ENCODE measurements around the gene CIAO3.

Gene CIAO3

DNA sequence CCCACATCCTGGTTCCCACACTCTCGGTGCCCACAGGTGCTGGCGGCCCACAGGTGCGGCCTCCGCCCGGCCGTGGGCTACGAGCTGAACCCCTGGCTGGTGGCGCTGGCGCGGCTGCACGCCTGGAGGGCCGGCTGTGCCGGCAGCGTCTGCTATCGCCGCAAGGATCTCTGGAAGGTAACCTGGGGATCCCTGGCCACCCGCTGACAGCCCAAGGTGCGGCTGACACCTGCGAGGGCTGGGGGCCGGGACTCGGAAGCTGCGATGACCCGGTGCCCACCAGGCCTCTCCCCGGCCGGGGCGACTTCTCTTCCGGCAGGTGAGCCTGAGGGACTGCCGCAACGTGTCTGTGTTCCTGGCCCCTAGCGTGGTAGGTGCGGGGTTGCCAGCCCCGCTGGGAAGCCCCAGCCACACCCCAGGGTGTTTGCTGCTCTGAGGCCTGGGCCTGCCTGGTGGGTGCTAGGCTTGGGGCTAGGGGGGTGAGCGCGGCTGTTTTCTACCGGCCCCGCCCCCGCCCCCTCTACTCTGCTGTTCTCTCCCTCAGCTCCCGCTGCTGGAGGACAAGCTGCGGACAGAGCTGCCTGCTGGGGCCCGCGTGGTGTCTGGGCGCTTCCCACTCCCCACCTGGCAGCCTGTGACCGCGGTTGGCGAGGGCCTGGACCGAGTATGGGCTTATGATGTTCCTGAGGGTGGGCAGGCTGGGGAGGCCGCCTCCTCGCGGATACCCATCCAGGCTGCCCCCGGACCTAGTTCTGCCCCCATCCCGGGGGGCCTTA lies 18.8 kb downstream of the CIAO3 start:
- DNase-seq: no peak

DNA sequence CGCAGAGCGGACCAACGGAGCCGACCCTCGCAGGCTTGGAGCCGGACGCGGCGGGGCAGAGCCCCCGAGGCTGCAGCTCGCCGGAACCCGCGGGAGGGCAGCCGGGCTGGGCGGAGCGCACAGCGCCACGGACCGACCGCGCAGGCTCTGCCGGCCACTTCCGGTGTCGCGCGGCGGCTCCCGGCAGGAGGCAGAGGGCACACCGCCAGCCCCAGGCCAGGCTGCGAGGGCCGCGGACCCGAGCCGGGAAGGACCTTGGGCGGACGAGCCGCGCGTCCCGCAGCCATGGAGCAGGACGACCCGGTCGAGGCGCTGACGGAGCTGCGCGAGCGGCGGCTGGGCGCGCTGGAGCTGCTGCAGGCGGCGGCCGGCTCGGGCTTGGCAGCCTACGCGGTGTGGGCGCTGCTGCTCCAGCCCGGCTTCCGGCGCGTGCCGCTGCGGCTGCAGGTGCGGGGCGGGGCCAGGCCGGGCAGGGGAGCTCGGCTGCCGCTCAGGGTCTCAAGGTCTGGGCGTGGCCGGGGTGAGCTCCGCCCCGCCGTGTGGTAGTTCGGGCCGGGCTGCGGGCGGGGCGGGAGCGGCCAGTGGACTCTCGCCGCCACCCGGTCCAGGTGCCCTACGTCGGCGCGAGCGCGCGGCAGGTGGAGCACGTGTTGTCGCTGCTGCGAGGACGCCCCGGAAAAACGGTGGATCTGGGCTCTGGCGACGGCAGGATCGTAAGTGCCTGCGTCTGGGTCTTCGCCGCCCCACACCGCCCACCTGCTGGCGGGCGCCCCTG lies 19.6 kb downstream of the CIAO3 start, which contains the start of gene ANTKMT:
ANTKMT (plus strand) TSS at position 157 of the 775 bp plus-strand sequence; CDS start at position 286, 129 bp downstream.
- peak; percentile 93 for DNase-seq

DNA sequence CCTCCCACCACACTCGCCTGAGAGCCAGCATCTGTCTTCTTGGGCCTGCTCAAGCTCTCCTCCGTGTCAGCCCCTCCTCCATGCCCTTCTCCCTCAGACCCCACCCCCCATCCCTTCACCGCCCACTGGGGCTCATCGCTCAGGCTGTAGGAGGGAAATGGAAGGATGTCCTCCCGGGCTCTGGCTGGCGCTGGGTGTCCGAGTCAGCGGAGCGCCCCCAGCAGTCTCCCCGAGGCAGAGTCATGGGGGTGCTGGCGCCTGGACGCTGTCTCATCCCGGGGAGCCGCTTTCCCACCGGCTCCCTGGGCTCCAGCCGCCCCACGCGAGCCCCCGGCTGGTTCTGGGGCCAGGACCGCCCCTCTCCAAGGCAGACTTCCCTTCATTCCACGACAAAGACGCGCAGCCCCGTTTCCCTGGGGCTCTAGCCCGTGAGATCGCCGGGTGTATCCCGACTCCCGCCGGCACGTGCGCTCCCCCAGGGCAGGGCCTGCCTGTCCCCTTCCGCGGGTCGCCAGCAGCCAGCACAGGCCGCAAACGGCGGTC lies 20.3 kb downstream of the CIAO3 start:
- DNase-seq: peak; percentile 87

DNA sequence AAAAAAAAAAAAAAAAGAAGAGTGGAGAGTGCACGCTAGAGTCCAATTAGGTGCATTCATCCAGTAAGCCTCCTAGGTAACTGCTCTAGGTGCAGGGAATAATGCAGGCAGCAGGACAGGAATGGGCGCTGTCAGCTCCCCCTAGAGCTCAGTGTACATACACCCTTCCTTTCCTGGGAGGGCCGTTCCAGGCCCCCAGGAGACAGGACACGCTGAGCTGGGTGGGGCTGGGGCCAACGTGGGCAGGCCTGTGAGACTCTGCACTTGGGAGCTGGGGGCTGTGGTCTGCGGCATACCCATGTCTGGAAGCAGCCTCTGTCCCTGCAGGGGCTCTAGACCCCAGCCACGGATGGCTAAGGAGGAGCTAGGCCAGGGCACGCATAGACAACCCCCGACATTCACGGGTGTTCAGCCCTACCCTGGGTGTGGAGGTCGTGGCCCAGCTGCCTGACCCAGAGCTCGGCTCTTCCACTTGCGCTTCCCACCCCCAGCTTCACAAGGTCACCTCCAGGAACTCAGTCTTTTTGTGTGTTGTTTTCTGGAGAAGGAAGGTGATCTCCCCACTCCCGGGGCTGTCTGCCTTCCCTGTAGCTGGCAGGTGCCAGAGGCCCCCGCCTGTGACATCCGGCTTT lies 20.9 kb downstream of the CIAO3 start:
- peak; percentile 82 for DNase-seq

DNA sequence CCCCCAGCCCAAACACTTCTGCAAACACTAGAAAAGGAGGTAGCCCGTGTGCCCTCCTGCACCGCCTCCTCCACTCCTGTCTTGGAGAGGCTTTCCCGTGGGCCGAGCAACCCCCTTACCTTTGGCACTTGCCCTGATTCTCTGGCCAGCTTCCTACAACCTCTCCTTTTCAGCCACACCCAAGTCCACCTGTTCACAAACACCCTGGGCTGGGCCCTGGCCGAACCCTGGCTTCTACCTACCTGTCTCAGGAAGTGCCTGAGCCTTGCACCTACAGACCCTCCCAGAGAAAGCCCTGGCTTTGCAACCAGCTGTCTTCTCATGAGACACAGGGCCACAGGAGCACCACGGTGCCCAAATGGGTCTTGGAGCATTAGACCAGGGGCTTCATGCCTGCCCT lies 21.9 kb downstream of the CIAO3 start:
- no peak for DNase-seq

DNA sequence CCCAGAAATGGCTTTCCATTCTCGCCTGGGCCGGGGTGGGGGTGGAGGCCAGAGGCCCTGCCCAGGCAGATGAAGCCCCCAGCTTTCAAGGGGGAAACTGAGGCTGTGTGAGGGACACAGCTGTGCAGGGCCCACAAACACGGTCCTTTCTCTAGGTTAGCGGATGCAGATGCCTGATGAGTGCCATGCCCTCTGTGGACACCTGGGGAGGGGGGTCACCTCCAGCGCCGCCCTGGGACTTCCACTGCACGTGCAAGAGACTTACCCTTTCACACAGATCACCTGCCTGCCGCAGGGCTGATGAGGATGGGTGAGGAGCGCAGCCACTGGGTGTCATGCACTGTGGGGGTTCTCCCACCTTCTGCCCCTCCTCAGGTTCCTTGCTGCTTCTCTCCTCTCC lies 22.4 kb downstream of the CIAO3 start:
- no peak for DNase-seq

DNA sequence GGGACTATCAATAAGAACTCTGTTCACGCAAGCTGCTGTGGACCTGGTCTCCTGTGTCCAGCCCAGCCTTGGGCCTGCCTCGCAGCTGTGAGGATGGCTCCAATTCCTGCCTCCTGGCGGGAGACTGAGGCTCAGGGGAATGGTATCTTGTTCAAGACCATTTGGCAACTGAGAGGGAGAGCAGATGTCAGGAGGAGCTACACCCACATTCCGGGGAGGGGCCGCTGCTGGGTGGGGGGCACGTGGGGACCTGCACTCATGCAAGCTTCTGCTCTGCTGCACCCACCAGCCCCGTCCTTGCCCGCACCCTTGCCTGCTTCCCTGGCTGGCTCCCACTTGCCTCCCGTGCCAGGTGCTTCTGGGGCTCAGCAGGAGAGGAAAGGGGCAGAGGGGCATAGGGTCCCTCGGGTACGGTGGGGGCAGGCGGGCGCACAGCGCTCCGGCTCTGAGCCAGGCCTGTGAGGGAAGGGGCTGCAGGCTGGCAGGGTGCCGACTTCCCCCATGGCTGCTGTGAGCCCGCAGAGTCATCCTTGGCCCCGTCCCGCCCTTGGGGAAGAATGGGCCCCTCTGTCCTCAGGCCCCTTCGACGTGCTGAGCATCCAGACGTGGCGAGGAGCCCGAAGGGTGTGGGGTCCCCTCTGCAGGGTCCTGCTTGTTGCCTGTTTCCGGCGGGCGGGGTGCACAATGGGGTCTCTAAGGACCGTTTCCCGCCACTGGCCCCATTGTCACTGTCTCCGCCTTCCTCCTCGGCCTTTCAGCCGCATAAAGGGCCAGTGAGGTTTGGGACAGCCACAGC lies 23.1 kb downstream of the CIAO3 start:
- no peak for DNase-seq

DNA sequence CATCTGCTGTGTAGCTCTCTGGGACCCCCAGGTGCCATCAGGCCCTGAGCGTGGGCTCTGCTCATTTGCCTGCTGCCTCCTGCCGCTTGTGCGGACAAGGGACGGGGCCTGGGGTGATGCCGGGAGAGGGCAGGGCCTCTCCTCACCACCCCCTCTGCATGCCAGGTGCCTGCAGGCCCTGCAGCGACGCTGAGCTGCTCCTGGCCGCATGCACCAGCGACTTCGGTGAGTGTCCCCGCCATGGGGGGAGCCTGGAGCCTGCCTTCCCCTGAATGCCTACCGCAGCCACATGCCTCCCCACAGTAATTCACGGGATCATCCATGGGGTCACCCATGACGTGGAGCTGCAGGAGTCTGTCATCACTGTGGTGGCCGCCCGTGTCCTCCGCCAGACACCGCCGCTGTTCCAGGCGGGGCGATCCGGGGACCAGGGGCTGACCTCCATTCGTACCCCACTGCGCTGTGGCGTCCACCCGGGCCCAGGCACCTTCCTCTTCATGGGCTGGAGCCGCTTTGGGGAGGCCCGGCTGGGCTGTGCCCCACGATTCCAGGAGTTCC lies 23.9 kb downstream of the CIAO3 start:
- no peak for DNase-seq

DNA sequence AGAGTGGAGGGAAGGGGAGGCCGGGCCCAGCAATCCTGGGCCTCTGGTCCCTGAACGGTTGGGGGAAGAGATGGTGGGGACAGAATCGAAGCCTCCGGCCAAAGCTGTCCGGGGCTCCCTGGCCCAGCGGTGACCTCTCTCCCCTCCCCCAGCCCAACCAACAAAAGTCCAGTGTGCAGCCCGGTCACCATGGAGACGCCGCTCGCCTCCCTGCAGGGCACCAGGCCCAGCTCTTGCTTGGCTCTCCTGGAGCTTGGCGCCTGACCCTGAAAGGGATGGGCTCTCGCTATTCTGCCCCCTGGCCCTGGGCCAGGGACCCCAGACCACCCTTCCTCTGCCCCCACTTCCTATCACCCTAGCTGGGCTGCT lies 24.6 kb downstream of the CIAO3 start:
- peak; percentile 74 for DNase-seq

DNA sequence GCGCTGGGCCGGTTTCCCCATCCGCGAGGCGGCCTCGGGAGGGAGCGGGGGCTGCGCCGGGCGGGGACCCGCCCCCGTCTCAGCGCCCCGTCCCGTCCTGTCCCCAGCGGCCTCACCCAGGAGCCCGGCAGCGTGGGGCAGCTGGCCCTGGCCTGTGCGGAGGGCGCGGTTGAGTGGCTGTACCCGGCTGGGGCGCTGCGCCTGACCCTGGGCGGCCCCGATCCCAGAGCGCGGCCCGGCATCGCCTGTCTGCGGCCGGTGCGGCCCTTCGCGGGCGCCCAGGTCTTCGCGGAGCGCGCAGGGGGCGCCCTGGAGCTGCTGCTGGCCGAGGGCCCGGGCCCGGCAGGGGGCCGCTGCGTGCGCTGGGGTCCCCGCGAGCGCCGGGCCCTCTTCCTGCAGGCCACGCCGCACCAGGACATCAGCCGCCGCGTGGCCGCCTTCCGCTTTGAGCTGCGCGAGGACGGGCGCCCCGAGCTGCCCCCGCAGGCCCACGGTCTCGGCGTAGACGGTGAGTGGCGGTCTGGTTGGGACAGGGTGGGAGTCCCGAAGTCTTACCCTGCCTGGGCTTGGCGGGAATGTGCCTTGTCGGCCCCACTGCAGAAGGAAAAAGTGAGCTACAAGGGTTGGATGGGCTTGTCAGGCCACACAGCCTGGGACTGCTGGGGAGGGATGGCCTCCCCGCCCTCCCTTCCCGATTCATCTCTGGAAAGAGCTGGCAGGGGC lies 25.2 kb downstream of the CIAO3 start:
- DNase-seq: peak; percentile 74

DNA sequence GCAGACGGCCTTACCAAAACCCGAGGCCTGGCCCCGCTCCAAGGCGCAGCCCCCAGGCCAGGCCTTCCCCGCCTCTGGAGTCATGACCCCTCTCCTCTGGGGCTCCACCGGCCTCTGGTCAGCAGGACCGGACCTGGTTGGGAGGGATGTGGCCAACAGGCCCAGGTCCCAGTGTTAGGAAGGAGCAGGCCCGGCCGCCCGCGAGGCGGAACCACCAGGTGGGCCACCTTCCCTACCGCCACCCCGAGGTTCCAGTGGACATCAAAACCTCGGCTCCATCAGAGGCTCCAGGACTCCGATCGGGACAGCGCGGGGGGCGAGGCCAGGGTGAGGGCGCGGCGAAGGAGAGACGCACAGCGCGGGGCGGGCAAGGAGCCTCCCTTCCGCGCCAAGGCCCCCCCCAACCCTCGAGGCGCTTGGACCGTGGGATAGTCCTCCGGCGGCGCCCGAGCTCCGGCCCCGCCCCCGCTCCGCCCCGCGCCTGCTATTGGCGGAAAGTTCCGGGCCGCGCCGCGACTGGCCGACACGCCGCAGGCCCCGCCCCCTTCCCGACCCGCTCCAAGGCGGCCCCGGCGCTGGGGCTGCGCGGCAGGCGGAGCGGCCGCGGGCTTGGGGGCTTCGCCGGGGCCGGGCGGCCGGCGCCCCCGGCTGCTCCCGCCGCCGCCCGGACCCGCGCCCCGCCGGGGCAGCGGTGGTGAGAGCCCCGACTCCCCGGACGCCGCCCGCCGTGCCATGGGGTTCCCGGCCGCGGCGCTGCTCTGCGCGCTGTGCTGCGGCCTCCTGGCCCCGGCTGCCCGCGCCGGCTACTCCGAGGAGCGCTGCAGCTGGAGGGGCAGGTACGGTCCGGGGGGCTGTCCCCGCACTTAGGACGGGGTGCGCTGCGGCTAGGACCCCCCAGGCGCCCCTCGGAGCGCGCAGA lies 26.0 kb downstream of the CIAO3 start, which contains the start of gene METRN:
METRN (plus strand) TSS at position 561 of the 919 bp plus-strand sequence; CDS start at position 733, 172 bp downstream.
- DNase-seq: peak; percentile 90

DNA sequence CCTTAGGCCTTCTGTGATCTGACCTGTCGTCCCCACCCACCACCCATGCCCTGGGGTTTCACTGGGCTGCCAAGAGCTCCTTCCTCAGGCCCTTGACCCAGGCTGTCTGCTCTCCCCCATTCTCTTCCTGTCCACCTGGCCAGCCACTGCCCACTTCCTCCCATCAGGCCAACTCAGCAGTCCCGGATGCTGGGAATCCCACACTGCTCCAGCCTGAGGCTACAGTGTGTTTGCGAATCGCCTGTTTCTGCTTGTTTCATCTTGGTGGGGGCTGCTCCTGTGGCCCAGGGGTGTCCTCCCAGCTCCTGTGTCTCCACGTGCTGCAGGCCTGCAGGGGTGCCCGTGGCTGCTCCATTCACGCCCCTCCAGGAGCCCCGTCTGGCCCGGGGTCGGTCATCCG lies 26.7 kb downstream of the CIAO3 start:
- DNase-seq: no peak

DNA sequence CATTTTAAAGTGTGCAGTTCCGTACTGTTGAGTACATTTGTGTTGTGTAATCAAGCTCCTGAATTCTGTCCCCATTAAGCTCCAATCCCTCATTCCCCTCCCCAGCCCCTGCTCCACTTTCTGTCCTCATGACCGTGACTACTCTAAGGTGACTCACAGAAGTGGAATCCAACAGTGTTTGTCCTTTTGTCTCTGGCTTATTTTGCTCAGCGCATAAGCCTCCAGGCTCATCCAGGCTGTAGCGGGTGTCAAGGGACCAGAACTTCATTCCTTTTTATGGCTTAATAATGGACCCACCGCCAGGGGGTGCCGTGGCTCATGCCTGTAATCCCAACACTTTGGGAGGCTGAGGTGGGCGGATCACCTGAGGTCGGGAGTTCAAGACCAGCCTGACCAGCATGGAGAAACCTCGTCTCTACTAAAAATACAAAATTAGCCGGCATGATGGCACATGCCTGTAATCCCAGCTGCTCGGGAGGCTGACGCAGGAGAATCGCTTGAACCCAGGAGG lies 28.0 kb downstream of the CIAO3 start:
- DNase-seq: peak; percentile 88

DNA sequence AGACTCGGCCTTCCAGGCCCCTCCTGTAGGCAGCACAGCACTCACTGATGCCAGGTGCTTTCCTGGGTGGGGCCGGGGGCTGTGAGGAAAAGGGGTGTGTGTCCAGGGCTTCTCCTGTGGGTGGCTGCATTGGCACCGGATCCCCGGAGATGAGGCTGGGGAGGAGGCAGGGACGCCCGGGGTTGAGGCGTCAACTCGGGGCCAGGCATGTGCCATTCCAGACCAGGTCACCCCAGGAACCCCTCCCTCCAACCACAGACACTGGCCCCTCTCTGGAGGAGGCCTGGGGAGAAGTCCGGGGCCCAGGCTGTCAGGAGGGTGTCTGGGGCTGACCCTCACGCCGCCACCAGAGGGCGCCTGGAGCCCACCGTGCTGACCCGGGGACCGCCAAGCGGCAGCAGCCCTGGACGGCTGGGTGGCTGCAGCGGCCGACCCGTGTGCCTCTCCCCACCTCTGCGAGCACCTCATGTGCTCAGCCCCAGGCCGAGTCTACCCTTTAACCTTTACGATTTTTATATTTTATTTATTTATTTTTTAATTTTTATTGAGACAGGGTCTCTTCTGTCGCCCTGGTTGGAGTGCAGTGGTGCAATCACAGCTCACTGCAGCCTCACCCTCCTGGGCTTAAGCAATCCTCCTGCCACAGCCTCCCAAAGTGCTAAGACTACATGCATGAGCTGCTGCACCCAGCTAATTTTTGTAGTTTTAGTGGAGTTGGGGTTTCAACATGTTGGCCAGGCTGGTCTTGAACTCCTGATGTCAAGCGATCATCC lies 29.1 kb downstream of the CIAO3 start:
- peak; percentile 80 for DNase-seq

DNA sequence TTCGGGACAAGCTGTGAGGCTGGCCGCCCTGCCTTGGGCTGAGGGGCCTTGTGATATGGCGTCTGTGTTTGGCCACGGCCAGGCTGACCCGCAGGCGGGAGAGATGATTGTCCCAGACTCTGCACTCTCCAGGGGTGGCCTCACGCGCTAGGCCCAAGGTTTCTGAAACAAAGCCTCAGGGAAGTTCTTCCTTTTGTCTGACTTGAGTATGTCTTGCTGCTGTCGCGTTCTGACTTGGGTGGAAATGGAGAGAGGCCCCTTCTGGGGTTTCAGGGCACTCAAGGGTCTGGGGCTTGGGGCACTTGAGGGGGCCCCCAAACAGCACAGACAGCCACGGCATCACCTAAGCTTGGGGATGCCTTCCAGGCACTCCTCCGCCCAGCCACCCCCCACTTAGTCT lies 29.7 kb downstream of the CIAO3 start:
- DNase-seq: no peak

DNA sequence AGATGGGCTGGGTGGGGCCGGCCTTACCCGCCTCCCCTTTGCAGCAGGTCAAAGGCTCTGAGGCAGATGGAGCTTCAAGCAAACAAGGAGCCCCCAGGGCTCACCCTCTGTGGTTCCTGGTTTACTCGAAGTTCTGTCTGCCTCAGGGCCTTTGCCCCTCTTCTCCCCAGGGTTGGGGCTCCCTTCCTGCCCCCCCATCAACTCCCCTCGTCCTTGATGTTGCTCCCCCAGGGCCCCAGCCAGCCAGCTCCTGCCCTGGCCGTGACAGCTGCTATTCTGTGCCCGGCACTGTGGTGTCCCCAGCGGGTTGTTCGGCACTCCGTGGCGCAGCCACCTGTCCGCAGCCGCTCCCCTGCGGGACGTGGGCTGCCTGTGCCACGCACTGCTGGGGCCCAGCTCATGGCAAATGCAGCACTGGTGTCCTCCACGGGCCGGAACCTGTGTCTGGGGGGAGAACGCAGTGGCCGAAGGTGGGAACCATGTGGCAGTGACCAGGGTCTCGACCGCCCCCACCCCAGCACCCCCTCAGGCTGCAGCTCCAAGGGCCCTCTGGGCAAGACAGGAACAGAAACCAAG lies 30.2 kb downstream of the CIAO3 start:
- no peak for DNase-seq

DNA sequence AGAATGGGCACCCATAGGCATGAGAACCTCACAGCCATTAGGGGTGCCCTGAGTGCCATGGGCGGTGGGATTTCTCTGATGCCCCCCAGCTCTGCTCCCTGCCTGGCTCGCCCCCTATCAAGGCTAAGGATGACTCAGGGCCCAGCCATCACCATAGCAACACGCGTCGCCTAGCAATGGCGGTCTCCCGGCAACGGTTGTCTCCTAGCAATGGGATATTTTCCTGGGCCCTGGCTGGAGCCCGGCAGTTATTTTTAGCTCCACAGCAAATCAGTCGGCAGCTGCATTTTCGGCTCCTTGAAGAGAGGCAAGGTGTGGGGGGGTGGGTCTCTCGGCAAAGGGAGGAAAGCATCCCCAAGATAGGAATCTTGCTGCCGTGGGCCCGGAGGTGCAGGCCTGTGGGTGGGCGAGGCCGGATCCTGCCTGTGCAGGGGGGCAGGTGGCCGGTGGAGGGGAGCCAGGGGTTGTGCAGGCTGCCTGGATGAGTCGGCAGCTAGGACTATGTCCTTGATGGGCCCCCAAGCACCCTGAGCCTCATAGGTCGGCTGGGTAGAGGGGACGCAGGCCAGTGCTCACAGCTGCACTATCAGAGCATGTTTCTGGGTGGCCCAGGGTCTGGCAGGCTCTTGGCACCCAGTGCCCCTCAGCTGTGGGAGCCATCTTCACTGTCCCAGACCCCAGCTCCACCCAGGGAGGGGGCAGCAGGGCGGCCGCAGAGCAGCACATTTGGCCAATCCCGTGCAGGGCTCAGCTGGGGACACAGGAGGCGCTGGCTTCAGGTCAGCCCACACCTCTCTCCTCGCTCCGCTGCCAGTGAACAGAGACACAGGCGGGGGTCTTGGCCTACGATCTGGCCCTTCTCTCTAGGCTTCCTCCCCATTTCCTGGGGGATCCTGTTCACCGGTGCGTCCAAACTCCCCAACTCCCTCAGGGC lies 31.0 kb downstream of the CIAO3 start:
- peak; percentile 94 for DNase-seq

DNA sequence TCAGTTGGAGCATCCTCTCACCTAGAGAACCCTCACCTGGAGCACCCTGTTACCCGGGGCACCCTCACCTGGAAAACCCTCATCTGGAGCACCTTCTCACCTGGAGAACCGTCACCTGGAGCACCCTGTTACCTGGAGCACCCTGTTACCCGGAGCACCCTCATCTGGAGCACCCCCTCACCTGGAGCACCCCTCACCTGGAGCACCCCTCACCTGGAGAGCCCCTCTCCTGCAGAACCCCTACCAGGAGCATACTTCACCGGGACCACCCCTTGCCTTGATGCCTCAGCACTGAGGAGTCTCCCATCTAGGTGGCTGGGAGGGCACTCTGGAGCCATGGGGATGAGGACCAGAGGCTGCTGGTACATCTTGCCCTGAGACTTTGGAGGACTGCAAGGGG lies 31.8 kb downstream of the CIAO3 start:
- DNase-seq: peak; percentile 50
